ENCODE results near the gene ZNF420. TPM values are rescaled to one million over a fixed set of nuclear protein-coding genes. Genes with fewer than 3 reads are reported as not detected.

The ZNF420 gene
- total RNA-seq, 4 donors from 2014 or later: 1.9 to 13.7 (median 8.6) TPM

Other genes starting within 250 kb of the ZNF420 start
- gene ZNF790, start 240.0 kb upstream of the ZNF420 start, total RNA-seq: 1 to 10 TPM; 4.3 to 7.2 (median 6.1) TPM
- 1 to 10 TPM; 3.6 to 8.1 (median 6.1) TPM for gene ZNF345, start 227.6 kb upstream of the ZNF420 start, total RNA-seq
- 1 to 10 TPM; 2.3 to 4.1 (median 3.3) TPM for gene ZNF829, start 162.1 kb upstream of the ZNF420 start, total RNA-seq
- gene ZNF568, start 162.1 kb upstream of the ZNF420 start, total RNA-seq: 10 to 100 TPM in 2 of 4 donors, 1 to 10 TPM in 2; 6.1 to 13.8 (median 8.7) TPM
- gene ZNF585A, start 94.3 kb downstream of the ZNF420 start, total RNA-seq: 10 to 100 TPM in 2 of 4 donors, 1 to 10 TPM in 2; 1.9 to 14.8 (median 8.5) TPM
- 10 to 100 TPM; 11.6 to 17.5 (median 14.9) TPM for gene ZNF585B, start 132.1 kb downstream of the ZNF420 start, total RNA-seq
- 10 to 100 TPM in 1 of 4 donors, 1 to 10 TPM in 3; 6.8 to 10.7 (median 8.3) TPM for gene ZNF383, start 139.8 kb downstream of the ZNF420 start, total RNA-seq